HG03457 (cell line): ENCODE results near the gene TMEM87B.

Experiments used
- ATAC-seq: cut with Tn5 transposase; IDR thresholded peaks from one replicate; pipeline ENCODE4 v1.9.1; 2021; ENCODE audit warnings: moderate number of reproducible peaks; ENCODE audit not compliant: unreplicated experiment

The TMEM87B gene, protein sequence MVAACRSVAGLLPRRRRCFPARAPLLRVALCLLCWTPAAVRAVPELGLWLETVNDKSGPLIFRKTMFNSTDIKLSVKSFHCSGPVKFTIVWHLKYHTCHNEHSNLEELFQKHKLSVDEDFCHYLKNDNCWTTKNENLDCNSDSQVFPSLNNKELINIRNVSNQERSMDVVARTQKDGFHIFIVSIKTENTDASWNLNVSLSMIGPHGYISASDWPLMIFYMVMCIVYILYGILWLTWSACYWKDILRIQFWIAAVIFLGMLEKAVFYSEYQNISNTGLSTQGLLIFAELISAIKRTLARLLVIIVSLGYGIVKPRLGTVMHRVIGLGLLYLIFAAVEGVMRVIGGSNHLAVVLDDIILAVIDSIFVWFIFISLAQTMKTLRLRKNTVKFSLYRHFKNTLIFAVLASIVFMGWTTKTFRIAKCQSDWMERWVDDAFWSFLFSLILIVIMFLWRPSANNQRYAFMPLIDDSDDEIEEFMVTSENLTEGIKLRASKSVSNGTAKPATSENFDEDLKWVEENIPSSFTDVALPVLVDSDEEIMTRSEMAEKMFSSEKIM

DNA sequence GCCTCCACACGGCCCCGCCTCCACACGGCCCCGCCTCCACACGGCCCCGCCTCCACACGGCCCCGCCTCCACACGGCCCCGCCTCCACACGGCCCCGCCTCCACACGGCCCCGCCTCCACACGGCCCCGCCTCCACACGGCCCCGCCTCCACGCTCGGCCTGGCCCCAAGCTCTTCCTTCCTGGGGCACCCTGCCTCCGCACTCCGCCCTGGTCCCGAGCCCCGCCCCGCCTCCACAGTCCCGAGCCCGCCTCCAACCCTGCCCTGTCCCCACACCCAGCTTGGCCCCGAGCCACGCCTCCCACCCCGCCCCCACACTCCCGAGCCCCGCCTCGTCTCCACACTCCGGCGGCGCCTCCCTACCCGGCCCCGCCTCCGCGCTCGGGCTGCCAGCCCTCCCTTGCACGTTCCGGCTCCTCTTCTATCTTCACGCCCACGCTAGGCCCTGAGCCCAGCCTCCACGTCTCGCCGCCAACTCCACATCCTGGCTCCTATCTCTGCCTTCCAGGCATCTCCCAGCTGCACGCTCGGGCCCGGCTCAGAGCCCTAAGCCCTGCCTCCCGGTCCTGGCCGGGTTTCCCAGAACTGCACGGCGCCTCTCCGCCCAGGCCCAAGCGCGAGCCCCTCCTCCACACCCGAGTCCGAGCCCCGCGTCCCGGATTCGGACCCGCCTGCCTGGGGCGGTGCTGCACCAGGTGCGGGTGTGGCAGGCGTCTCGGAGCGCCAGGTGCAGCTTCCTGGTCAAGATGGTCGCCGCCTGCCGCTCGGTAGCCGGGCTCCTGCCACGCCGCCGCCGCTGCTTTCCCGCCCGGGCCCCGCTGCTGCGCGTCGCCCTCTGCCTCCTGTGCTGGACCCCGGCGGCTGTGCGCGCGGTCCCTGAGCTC is at the start of gene TMEM87B:
Gene TMEM87B, plus strand, starts transcription at position 423 of the 883 bp plus-strand sequence. Its CDS starts 323 bp downstream, at position 746.
- ATAC-seq, result peak; percentile 47

DNA sequence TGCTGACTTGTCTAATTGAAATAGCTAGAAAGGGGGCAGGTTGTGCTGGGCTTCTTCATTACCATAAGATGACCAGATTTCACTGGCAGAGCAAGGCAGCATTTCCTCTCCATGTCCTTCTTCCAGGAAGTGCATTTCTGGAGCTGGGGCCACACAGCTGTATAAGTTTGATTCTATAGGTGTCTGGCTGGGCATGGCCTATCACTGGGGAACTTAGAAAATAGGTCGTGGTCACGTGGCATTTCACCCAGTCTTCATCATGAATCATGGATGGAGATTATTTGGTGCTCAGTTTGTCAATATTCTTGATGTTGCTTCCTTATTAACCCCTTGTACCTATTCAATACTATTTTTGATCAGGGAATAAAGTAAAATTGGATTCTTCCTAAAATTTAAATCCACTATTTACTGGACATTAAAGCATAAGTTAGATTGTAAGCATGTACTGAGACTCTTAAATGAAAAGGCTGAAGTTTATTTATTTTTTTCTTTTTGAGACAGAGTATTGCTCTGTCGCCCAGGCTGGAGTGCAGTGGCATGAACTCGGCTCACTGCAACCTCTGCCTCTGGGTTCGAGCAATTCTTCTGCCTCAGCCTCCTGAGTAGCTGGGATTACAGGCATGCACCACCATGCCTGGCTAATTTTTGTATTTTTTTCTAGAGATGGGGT is 49.5 kb upstream of the TMEM87B start:
- ATAC-seq, result no peak

DNA sequence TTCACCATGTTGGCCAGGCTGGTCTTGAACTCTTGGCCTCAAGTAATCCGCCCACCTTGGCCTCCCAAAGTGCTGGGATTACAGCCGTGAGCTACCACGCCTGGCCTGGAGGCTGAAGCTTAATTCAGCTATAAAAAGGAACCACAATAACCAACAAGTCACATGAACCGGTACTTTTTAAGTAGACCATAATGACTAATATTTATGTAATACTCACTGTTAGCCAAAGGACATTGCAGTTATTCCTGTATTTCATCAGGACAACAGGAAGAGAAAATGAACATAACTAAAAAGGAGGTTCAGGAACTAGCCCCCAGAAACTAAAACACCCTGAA is 49.0 kb upstream of the TMEM87B start:
- ATAC-seq, result no peak

DNA sequence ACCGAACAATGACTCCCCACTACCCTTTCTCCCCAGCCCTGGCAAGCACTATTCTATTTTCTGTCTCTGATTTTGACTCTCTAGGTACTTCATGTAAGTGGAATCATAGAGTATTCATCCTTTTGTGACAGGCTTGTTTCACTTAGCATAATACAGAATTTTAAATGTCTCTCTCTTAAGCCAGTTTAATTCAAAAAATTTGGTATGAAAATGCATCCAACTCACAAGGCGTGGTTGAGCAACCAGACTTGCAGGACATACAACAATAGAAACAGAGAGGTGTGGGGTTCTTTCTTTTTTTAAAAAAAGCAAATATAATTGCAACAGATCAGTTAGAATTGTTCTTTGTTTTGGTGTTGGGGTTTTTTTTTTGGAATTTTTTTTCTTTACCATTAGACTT is 47.6 kb upstream of the TMEM87B start:
- ATAC-seq, result no peak

DNA sequence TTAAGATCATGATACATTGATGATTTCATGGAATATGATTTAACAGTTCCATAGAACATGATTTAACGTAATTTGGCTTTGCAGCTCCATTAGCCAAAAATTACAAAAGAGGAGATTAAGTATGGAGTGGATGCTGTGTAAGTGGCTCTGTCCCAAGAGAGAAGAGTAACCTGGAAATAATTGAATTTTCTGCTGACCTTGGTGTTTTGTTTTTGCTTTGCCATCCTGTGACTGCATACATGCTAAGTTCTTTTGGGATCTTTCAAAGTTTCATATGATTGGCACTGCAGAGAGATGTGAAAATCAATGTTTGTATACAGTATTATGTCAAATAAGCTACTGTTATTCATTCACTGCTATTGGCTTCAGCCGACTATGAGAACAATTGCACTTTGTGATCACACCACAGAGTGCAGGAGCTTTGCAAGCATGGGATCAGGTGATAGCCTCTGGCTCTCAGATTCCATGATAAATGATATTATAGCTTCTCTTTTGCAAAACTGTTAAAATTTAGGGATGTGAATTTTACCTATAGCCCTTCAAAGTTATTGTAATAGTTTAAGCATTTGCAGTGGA is 46.1 kb upstream of the TMEM87B start:
- no peak for ATAC-seq

DNA sequence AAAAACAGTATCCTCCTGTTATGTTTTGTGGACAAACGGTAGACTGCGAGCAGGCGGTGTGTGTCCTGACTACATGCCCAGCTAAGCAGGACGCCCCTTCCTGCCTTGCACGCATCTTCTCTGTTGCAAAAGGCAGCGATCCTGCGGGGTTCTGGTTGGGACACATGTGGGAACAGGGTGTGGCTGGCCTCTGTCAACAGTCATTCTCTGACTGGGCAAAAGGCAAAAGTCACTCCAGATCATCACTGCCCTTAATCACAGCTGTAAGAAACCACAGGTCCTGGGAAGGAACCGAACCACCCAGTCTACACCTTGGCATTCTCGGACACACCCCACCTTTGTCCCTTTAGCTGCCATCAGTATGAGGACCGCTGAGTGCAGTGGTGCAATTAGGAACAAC is 44.3 kb upstream of the TMEM87B start:
- ATAC-seq, result no peak

DNA sequence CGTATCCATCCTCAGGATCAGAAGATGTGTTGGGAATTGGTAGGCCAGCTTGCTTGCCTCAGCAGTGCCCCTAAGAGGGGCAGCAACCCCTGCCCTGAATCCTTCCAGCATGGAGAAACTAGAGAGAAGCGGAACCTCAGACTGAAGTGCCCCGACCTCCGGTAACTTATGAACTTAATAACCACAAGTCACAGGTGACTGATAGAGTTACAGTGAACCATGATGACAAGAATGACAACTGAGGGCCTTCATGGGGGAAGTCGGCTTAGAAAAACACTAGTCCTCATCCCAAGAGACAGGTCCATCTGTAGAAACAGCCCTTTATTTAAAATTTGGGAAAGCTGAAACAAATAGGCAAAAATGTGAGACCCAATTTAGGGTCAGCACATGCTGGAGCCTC is 42.5 kb upstream of the TMEM87B start:
- no peak for ATAC-seq

DNA sequence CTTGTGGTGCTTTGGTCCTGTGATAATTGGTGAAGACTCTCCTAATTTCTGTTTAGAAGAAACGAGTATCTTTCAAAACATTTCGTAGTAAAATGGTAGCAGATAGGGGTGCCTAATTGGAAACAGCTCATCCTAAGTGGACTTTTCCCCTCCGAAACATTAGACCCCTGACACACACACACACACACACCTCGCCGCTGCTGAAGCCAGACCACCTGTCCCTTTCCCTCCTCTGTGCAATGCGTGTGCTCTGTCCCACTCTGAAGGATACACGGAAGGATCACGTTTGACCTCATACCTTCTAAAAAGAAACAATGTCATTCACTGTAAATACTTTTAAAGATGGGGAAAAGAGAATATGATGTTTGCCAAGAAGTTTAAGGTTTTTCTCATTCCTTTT is 36.2 kb upstream of the TMEM87B start:
- no peak for ATAC-seq

DNA sequence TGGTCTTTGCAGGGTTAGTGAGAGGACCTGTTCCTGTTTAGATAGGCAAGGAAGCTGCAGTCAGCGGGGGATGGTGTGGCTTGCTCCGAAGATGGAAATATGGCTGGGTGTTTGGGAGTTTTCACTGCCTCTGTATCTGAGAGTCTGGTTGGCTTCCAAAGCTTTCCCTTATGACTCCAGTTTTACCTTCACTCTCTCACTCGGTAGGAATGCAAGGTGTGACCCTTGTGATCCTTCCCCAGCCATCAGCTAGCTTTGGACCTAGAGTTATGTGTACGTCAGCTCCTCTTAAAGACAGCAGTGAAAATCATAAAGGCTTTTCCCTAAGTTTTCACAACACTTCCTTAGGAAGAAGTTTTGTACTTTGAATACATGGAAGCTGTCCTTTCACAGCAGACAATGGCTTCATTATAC is 35.5 kb upstream of the TMEM87B start:
- ATAC-seq, result no peak

DNA sequence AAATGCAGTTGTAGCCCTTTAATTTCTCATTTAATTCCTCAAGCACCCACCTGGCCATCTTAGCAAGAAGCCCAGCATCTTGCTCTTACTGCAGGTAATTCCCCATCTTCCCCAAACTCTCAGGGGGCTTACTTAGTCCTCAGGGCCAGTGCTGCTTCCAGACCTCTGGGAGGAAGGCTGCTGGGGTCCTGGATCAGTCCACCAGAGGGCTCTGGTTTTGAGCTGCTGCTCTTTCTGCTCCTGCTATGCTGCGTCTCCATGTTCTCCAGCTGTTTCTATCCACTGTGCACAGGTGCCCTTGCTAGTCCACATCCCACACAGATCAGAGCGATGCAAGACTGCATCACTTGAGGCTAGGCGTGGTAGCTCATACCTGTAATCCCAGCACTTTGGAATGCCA is 34.5 kb upstream of the TMEM87B start:
- no peak for ATAC-seq

DNA sequence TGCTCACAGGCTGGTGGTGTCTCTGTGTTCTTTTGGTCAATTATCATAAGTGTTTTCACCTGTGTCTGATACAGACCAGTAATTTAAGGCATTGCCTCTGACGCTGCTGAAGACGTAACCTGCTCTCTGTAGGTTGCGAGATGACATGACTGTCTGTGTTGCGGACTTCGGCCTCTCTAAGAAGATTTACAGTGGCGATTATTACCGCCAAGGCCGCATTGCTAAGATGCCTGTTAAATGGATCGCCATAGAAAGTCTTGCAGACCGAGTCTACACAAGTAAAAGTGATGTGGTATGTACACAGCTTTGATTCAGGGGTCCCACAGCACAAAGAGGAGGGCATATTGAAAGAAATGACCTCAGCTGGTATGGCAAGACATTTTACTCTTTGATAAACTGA is 33.8 kb upstream of the TMEM87B start:
- no peak for ATAC-seq

DNA sequence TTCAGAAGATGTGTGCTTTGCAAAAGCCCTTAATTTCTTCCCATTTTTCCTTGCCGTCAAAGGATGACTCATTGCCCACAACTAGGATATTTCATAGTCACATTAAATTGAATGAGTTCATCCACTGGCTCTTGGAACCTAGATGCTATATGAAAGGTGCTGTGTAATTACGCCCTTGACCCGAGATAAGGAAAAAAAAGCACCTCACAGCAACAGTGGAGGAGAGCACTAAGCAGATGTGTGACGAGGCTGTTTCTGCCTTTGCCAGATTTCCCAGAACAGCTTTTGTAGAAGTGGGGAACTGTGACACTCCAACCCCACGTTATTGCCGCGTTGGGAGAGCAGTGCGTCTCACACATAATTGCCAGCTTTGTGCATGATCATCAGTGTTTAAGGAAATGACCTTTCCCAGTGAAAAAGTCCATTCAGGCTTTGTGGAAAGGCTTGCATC is 33.3 kb upstream of the TMEM87B start:
- ATAC-seq, result no peak

DNA sequence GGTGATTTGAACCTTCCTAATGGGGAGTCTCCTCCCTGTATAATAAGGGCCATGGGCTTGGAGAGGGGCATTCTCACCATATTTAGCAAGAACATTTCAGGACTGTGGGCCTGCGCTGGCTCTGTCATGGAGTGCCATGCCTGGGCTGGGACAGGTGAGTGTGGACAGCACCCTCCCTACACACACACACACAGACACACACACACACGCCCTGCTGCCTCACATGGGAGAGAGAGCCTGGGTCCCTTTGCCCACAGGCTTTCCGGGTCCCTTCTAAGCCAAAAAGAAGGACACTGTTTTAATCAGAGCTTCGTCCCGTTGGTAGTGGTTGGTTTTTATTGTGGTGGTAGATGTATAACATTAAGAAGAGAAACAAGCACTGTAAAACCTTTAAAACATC is 31.4 kb upstream of the TMEM87B start:
- no peak for ATAC-seq

DNA sequence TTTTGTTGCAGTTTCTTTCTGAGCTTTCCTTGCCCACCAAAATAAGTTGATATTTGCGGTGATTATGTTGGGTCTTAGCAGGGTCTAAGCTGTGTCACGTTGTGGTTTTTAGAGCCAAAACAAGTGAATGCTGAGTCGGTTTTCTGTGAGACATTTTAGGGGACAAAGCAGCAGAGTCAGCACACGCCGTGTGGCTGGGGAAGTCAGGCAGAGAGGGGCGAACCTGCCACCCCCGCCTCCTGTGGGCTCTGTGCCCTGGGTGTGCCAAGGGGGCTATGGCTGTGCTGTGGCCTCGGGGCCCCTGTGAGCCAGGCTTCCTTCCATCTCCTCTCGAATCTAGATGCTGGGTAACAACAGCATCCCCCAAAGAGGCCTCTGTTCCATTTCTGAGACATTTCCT is 30.8 kb upstream of the TMEM87B start:
- no peak for ATAC-seq

DNA sequence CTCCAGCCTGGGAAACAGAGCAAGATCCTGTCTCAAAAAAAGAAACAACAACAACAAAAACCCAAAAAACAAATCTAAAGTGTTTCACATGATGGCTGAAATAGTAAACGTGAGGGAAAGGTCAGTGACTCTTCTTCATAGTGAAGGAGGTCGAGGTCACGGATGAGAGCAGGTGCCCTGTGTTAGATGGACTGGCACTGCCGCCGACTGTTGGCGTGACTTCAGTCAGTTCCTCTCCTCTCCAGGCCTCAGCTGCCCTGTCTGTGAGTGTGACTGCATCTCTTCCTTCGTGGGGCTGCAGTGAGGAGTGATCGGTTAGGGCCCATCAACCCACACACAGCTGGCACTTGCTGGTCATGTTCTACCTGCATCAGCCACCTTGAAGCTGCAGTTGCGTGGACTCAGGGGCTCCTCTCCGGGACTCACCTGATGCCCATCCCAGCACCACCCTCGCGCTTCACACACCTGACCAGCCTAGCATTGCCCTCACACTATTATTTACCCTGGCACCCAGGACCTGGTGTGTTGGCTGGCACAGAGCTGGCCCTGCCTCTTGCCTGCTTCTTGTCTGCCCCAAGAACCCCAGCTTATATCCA is 30.1 kb upstream of the TMEM87B start:
- ATAC-seq, result no peak

DNA sequence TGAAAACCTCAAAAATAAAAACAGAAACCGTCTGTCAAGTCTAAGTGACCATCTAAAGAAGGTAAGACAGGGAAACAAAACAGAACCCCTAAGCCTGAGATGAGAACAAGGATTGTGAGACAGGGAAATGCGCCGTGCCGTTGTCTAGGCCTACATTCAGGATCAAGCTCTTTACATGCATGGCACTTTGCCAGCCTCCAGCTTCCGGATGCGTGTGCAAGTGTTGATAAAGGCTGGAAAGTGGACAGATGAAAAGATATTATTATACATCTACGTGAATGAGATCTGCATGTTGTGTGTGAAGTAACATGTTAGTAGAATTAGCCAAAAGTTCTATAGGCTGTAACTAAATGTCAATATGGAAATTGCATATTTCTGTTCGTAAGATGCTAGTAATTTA is 28.6 kb upstream of the TMEM87B start:
- ATAC-seq, result no peak

DNA sequence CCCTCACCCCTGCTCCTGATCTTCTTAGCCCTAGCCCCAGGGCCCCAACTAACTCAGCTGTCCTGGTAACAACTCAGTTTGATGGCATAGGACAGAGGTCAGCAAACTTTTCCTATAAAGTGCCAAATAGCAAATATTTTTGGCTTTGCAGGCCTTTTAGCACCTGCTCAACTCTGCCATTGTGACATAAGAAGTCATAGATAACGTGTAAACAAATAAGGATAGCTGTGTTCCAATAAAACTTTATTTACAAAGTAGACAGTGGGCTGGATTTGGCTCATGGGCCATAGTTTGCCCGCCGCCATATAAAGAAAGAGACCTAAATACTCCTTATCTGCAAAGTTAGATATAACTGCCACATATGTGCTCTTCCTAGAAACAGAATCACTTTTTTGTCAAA is 27.3 kb upstream of the TMEM87B start:
- ATAC-seq, result no peak

DNA sequence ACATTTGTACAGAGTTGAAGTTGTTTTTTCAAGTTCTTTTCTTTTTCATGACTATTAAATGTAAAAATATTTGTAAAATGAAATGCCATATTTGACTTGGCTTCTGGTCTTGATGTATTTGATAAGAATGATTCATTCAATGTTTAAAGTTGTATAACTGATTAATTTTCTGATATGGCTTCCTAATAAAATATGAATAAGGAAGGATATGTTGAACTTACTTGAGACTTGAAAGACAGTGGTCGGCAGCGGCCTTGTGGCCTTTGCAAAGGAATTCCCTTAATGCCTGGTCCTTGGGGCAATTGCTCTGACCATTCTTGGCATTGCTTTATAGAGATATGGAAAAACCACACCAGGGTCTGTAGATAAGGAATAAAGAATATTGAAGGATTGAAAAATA is 25.9 kb upstream of the TMEM87B start:
- ATAC-seq, result no peak

DNA sequence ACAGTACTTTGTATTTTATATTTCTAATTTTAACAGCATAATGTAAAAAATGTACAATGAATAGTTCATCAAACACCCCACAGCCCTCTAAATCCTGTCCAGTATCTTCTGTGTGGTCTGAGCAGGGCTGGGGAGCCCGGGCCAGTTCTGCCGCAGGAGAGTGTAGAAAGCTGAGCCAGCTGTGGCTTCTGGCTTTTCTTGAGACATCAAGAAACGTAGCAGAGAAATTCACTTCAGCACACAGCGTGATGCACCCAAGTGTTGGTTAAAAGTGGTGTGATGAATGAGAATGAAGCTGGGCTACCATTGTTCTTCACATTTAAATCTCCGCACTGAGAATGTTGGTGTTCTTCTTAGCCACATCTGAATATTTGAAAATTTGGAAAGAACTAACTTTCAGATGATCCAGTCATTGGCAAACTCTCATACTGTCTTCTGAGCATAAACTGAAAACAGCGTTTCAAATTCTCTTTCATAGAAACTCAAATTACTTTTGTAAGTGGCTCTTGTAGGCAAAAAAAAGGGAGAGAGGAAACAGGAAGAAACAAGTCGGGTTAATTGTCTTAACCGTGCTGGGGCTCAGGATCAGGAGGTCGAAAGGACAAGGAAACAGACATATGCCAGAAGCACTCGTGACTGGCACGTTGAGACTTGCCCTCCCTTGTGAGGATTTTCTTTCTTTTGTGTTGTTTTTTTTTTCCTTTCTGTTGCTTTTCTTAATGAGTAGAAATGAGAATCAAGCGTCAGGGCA is 23.4 kb upstream of the TMEM87B start:
- ATAC-seq, result no peak

DNA sequence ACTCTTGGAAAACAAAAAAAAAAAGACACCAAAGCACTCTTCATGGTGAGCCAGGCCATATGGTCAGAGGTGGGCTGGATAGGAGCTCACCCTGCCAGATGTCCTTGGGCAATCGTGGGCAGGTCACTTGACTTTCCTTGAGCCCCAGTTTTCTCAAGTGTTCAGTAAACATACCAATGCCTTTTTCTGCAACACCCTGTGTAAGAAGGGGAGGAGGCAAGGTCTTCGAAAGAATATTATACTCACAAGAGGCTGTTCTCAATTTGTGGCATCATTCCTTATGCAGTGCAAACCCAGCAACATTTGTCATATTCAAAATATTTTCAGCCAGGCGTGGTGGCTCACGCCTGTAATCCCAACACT is 22.9 kb upstream of the TMEM87B start:
- ATAC-seq, result no peak
